SH-SY5Y (cell line): ENCODE data around the gene RASGEF1C.

ENCODE experiments used
- GATA2 ChIP-seq: IDR thresholded peaks from 2 replicates; pipeline ENCODE4 v1.6.1; 2011; ENCODE audit warnings: mild to moderate bottlenecking, low read depth, low read length
- GATA3 ChIP-seq: IDR thresholded peaks from 2 replicates; pipeline ENCODE4 v1.6.1; 2011; ENCODE audit warnings: low read depth, mild to moderate bottlenecking, low read length, moderate library complexity

The RASGEF1C gene

GRCh38 chr5:180081481-180081880 lies 127.5 kb downstream of the RASGEF1C start:
- TF ChIP-seq GATA3 (no peak), GATA2 (no peak)

- TF ChIP-seq GATA3 (no peak), GATA2 (no peak)
Measured at GRCh38 chr5:180080486-180081280, 128.3 kb downstream of the RASGEF1C start.

- TF ChIP-seq GATA3: no peak
- TF ChIP-seq GATA2: no peak
Measured at GRCh38 chr5:180079702-180080466, 129.1 kb downstream of the RASGEF1C start.

- no peak for TF ChIP-seq GATA2
- TF ChIP-seq GATA3: no peak
Measured at GRCh38 chr5:180078348-180078747, 130.7 kb downstream of the RASGEF1C start.

- TF ChIP-seq GATA3 (no peak), GATA2 (no peak)
Measured at GRCh38 chr5:180077594-180078284, 131.3 kb downstream of the RASGEF1C start.

GRCh38 chr5:180075703-180076102 lies 133.3 kb downstream of the RASGEF1C start:
- no peak for TF ChIP-seq GATA2
- TF ChIP-seq GATA3: no peak

- TF ChIP-seq GATA3 (no peak), GATA2 (no peak)
Measured at GRCh38 chr5:180074462-180074861, 134.5 kb downstream of the RASGEF1C start.

- TF ChIP-seq GATA2 (no peak), GATA3 (no peak)
Measured at GRCh38 chr5:180072556-180072955, 136.5 kb downstream of the RASGEF1C start.

GRCh38 chr5:180072256-180072548 lies 136.8 kb downstream of the RASGEF1C start:
- TF ChIP-seq GATA2 (no peak), GATA3 (no peak)

GRCh38 chr5:180071531-180072255 lies 137.3 kb downstream of the RASGEF1C start, which contains the start of gene RNF130:
Gene RNF130 (minus strand): TSS chr5:180071759. CDS start chr5:180071702, 57 bp downstream.
- TF ChIP-seq GATA2: no peak
- no peak for TF ChIP-seq GATA3

- TF ChIP-seq GATA2 (no peak), GATA3 (no peak)
Measured at GRCh38 chr5:180070756-180071530, 138.1 kb downstream of the RASGEF1C start.

- TF ChIP-seq GATA3: no peak
- no peak for TF ChIP-seq GATA2
Measured at GRCh38 chr5:180069589-180070247, 139.3 kb downstream of the RASGEF1C start.
